Right renal cortex interstitium (tissue), 3 donors: ENCODE data around the gene STX17. TPM values are rescaled to one million over a fixed set of nuclear protein-coding genes. Genes with fewer than 3 reads are reported as not detected.
"Not testable (repeated sequence)": the region's sequence is repeated elsewhere in the genome, so short reads cannot be mapped to it uniquely, and the experiment has no call there.

Experiments
- DNase-seq, 3 donors: peaks; one replicate each; pipeline ENCODE4 v3.0.0-alpha.2; 2013; ENCODE audit warnings: low read depth in 3 of 3, low spot score in 2 of 3
- polyA plus RNA-seq, 3 donors: library from polyadenylated mRNA; unstranded; fragments of 120-200 nt; gene quantifications; one replicate each; pipeline ENCODE4 v1.2.1, GENCODE V29; 2013; ENCODE audit not compliant: insufficient read length in 3 of 3

Gene STX17
- polyA plus RNA-seq = 10 to 100 TPM; 27.0 to 31.7 (median 28.5) TPM

DNA sequence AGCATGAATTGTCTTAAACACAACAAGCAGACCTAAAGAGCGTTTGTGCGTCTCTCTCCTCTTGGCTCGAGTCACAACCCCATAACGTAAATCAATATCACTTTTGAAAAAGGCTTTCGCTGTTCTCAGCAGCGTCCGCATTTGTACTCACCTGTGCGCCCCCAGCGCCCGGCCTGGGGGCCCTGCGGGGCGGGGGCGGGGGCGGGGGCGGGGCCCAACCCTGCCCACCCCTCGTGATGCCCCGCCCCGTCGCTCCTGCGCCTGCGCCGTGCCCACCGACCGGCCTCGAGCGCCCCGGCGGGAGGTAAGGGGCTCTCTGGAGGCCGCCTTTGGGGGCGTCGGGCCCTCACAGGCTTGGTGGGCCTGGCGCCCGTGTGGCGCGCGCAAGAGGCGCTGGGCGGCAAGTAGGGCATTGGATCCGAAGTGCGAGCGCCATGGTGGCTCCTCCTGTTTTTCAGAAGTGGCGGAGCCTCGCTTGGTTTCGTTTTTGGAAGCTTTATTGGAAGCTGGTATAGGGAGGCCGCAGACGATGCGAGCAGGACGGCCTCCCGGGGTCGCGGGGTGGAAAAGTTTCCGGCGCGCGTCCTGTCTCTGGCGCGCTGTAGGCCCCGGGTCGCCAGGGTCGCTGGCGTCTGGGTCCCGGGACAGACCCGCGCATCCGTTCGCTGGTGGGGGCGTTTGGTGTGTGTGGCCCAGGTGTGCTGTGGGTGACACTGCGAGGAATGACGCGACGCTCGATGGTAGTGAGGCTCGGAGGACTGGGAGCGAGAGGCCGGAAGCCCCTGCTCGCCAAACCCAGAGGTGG is at the start of gene STX17:
TSS of gene STX17 (plus strand) at position 252 of the 805 bp plus-strand sequence. CDS start 8,586 bp downstream, outside the sequence.
- peak; percentile 53 to 65 (median 58) for DNase-seq

GRCh38 chr9:99857576-99857975 is 48.9 kb upstream of the STX17 start:
- DNase-seq = not testable (repeated sequence)

GRCh38 chr9:99858087-99858486 is 48.4 kb upstream of the STX17 start:
- no peak for DNase-seq

DNA sequence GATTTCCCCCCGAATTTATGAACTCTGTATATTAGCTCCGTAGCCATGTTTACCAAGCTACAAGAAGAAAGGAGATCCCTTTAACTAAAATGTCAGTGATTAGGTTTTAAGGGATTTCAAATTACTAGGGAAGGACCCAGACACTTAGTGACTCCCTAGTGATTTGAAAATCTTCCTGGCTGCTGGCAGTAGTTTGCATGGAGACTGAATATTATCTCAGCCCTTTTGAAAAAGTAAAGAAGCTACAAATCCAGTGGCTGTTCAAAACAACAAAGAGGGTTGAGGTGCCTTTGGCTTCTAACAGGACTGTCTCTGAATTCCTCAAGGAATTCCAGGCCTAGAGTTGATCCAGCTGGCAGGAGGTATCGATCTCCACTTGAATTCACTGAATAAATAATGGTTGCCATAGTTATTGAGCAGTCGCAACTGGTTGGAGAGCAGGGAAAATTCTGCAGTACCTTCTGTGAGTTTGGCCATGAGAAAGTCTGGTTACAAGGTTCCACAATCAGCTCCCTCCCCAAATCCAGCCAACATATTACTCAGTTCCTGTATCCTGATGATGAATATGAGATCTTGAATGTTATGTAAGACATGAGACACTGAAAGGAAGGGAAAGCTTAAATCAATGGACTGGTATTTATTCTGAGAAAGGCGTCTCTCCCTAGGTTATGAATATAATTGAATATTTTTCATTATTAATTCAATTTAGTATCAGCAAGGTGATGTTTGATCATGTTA is 47.0 kb upstream of the STX17 start:
- no peak for DNase-seq

GRCh38 chr9:99860266-99860665 is 46.2 kb upstream of the STX17 start:
- DNase-seq = peak; percentile 19 to 29 (median 23)

GRCh38 chr9:99863955-99864354 is 42.5 kb upstream of the STX17 start:
- no peak for DNase-seq

- DNase-seq = no peak
Observed at GRCh38 chr9:99866398-99866797, 40.1 kb upstream of the STX17 start.

- no peak for DNase-seq
Observed at GRCh38 chr9:99867536-99867935, 38.9 kb upstream of the STX17 start.

- no peak for DNase-seq
Observed at GRCh38 chr9:99867968-99868367, 38.5 kb upstream of the STX17 start.

- no peak for DNase-seq
Observed at GRCh38 chr9:99868845-99869244, 37.6 kb upstream of the STX17 start.

DNA sequence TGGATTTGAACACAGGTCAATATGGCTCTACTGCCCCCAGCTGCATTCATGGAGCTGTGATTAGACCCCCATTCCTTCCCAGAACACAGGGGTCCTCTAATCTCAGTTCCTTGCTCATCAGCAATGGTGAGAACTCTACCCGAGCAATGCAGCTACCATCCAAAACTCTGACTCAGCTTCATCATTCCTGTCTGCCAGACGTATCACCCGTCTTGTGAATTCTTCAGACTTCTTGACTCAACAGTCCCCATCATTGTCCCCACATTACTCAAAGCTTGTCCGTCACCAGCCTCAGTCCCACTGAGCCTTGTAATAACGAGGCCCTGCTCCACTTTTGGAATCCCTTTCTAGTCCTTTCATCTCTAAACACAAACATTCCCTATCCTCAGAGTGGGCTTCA is 36.3 kb upstream of the STX17 start:
- no peak for DNase-seq

- DNase-seq = no peak
Observed at GRCh38 chr9:99873531-99873930, 32.9 kb upstream of the STX17 start.

GRCh38 chr9:99873943-99874584 is 32.4 kb upstream of the STX17 start:
- no peak for DNase-seq

GRCh38 chr9:99876190-99876589 is 30.3 kb upstream of the STX17 start:
- DNase-seq = no peak

- no peak for DNase-seq
Observed at GRCh38 chr9:99878651-99879050, 27.8 kb upstream of the STX17 start.

- DNase-seq = no peak
Observed at GRCh38 chr9:99881769-99882168, 24.7 kb upstream of the STX17 start.

GRCh38 chr9:99885747-99886146 is 20.7 kb upstream of the STX17 start:
- no peak for DNase-seq

GRCh38 chr9:99889120-99889519 is 17.3 kb upstream of the STX17 start:
- no peak for DNase-seq

- DNase-seq = no peak
Observed at GRCh38 chr9:99894826-99895225, 11.6 kb upstream of the STX17 start.

DNA sequence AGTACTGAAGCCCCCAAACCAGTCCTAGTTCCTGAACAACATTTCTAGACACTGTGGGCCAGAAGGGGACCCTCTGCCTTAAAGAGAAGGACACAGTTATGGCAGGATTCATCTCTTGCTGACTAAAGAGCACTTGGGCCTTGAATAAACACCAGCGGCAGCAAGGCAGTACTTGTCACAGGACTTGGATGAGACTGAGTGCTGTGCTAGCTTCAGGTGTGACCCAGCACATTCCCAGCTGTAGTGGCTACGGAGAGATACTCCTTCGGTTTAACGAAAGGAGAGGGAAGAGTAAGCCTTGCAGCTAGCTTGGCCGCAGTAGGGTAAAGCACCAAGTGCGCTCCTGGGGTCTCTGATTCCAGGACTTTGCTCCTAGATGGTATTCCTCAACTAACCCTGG is 10.9 kb upstream of the STX17 start:
- no peak for DNase-seq

DNA sequence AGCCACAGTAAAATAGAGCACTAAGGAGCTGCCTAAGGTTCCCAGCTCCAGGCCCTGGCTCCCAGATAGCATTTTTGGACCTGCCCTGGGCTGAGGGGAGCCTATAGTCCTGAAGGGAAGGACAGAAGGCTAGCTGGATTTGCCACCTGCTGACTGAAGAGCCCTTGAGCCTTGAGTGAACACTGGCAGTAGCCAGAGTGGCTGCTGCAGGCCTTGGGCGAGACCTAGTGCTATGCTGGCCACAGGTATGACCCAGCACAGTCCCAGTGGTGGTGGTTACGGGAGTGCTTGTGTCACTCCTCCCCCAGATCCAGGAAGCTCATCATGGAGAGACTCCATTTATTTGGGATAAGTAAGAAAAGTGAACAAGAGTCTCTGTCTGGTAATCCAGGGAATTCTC is 10.3 kb upstream of the STX17 start:
- DNase-seq = no peak
